T-helper 2 cell treated with Interferon-gamma antibody and Interleukin-4, amounts not matched to agents 100 ng/mL and 5 ng/mL, for 36 hours (primary cell): ENCODE measurements around the gene ALKBH8. TPM values are rescaled to one million over a fixed set of nuclear protein-coding genes. Genes with fewer than 3 reads are reported as not detected.
"Not testable (repeated sequence)": the region's sequence is repeated elsewhere in the genome, so short reads cannot be mapped to it uniquely, and the experiment has no call there.

ENCODE experiments used
- intact Hi-C: fragments of 100-400 bp; cut with micrococcal nuclease; formaldehyde crosslinking; loops from one replicate; pipeline ENCODE4 v1.15.1; 2023
- total RNA-seq: library from RNA; stranded (reverse); gene quantifications from 2 replicates; pipeline ENCODE4 v1.2.3, GENCODE V29; 2022

ALKBH8 gene
- total RNA-seq, 1 donor from 2014 or later = 10.3 TPM

DNA sequence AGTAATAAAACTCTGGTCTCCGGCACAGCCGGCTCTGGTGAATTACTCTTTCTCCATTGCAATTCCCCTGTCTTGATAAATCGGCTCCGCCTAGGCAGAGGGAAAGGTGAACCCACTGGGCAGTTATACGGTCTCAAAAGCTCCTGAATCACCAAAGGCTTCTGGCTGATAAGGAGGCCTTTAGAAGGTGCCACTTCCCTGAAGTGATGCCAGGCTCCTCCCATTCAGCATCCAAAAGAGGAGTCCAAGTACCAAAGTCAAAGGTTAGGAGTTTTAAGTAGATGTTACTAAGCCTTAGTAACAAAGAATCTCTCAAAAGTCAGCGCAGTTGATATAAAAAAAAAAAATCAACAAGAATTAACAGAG is 11.8 kb upstream of the ALKBH8 start:
- intact Hi-C loops = no loop called here

DNA sequence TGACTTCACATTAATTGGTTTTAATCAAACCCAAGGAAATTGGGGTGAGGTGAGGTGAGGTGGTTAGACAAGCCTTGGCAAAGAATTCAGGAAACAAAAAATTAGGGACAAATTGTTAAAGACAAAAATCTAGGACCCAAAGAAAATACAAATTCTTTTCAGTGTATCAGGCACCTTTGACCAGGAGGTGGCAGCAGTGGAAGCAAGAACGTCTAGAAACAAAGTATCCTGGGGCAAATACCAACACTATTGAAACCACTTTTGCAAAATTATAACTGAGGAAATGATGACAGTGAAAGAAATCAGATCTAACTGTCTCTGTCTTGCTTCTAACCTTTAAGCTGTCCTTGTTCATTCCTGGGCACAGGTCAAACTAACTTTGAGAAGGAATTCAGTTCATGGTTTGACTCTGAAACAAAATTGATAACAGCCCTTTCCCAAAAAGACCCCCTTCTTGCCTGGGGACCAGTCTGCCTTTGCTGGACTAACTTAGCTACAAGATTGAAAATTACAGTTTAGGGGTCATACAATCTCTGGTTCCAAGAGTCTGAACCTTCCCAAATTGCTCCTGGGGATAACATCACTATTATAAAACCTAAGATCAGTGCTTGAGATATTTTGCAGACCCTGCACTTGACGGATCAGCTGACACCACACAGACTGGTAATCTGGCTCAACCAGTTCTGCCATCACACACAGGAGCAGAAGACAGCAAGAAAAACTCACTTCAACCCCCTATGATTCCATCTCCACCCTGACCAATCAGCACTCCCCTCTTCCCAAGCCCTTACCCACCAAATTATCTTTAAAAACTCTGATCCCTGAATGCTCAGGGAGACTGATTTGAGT is 11.2 kb upstream of the ALKBH8 start:
- intact Hi-C loops = loop anchor here (1.0 kb wide), 2 partner anchors 11 to 113 kb away; partner anchors contain the start of gene ALKBH8

DNA sequence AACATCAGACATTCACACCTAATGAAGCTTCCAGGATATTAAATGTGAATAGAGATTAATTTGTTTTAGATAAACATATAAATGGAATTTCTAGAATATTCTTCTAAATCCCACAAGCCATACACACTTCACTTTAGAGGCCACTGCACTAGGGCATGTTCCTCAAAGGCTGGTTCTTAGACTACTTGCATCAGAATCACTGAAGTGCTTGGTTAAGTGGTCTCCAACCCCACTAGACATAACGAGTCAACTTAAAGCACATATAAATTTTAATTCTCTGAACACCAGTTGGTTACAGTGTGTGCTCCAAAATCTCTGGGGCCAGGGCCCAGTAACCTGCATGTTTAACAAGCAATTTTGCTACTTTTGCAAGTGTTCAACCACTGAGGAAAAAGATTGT is 7.9 kb upstream of the ALKBH8 start:
- intact Hi-C loops = no loop called here

DNA sequence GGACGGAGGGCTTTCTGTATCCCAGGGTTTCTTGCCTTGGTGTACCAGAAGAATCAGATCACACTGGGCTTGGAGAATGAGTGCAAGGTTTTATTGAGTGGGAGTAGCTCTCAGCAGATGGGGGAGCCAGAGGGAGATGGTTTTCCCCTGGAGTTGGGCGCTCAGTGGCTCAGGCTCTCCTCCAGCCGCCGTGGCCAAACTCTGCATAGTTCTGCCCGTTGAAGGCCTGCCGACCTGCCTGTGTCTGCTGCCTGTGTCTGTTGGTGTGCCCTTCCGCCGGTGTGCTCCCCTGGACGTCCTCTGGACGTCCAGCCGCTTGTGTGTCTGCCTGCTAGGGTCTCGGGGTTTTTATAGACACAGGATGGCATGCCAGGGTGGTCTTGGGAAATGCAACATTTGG is 4.5 kb upstream of the ALKBH8 start:
- intact Hi-C loops = no loop called here

DNA sequence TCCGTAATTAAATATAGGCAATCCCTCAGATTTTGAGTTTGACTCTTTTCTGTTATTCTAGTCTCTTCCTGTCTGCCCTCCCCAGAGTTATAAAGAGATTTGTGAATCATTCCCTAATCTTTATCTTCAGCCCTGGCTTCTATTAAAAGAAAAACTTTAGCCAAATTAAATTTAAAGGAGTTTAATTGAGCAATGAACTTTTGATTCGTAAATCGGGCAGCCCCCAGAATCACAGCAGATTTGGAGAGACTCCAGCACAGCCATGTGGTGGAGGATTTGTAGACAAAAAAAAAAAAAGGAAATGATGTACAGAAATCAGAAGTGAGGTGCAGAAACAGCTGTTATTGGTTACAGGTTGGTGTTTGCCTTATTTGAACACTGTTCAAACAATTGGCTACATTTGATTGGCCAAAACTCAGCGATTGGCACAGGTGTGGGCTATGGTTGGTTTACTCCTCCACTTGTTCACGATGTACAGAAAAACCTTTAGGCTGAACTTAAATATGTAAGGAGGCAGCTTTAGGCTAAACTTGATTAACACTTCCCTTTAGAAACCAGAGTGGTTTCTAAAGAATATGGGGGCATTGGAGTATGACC is 2.3 kb upstream of the ALKBH8 start:
- intact Hi-C loops = loop anchor here (2.0 to 10.0 kb wide), 5 partner anchors 289 to 1491 kb away; partner anchors contain the start of genes AASDHPPT, ACAT1, C11orf65 and KBTBD3

DNA sequence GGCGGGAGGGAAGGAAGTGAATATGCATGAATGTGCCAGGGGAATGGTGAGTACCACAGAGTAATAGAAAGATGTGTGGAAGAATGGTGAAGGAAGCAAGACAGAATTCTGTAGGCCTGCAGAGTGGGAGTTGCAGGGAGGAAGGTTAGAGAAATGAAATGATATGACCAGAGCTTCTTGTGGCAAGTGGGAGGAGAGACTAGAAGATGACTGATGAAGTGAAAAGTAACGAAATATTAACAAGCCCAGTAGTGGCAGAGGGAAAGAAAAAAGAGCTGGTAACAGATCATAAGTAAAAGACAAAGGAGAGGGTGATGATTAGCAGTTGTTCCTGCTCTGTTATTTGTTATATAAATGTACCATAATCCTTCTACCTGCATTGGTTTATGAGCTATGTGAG is 1.0 kb upstream of the ALKBH8 start:
- intact Hi-C loops = loop anchor here (2.0 to 10.0 kb wide), 5 partner anchors 291 to 1490 kb away; partner anchors contain the start of genes AASDHPPT, ACAT1, C11orf65 and KBTBD3

DNA sequence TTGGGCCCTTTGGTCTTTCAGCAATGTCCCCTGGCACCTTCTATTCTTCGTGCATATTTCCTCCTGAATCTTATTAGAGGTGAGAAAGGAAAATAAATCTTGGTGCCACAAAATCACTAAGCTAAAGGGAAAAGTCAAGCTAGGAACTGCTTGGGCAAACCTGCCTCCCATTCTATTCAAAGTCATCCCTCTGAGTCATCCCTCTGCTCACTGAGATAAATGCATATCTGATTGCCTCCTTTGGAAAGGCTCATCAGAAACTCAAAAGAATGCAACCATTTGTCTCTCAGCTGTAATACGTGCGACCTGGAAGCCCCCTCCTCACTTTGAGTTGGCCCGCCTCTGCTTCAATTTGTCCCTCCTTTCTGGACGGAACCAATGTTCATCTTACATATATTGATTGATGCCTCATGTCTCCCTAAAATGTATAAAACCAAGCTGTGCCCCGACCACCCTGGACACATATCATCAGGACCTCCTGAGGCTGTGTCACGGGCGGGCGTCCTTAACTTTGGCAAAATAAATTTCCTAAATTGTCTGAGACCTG is 493 bp upstream of the ALKBH8 start:
- intact Hi-C loops = loop anchor here (1.0 to 10.0 kb wide), 9 partner anchors 10 to 1543 kb away; partner anchors contain the start of genes AASDHPPT, ACAT1, C11orf65 and CUL5

DNA sequence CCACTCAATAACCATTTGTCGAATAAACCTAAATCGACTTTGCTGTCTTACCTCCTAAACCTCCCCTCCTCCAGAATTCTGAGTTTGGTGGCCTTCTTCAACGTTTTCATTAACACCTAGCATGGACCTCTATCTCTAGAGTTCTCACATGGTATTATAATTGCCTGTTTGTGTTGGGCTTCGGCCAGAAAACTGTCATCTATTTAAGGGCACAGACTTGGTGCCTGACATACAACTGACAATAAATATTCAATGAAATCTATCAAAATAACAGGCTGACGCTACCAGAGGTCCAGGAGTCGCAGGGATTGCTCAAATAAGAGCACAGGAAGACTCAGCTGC is 687 bp downstream of the ALKBH8 start:
- intact Hi-C loops = loop anchor here (1.0 to 10.0 kb wide), 10 partner anchors 11 to 1542 kb away; partner anchors contain the start of genes ACAT1, C11orf65, CUL5 and CWF19L2

DNA sequence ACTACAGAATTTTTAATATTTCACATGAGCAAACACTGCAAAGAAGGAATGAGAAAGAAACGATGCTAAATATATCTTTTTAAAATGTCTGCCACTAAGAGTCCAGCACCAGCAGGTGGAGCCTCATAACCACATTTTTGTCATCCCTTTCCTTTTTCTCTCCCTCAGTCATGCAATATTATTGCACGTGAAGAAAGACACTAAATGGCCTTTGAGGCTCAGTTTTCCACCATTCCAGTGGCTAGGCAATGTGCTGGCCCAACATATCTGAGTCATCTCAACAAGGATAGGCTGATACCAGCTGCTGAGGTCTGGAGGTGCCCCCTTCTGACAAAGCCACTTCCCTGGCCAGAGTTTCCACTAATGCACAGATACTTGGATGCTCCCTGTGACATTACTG is 1.8 kb downstream of the ALKBH8 start:
- intact Hi-C loops = loop anchor here (1.0 to 10.0 kb wide), 7 partner anchors 34 to 1541 kb away; partner anchors contain the start of genes ACAT1, C11orf65, CUL5 and MSANTD4

DNA sequence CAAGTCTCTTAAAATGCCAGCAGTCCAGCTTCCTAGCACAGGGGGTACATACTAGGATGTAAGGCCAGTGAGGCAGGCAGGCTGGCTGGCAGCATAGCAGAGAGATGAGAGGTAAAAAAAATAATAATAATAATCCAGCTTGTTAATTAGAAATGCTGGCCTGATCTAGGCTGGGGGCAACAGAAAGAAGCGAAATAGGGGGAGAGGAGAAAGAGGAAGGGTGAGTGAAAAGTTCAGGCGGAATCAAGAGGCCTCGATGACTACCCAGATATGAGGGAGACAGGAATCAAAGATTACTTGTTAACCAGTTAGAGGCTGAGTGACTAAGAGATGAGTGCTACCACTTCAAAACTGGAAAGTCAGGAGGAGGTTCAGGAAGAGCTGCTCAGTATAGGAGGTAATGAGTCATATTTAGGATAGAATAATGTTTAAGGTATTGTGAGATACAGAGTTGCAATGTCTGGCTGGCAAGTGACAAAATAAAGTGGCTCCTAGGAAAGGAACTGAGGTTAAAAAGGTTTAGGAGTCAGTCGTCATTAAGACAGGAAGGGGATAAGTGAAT is 2.8 kb downstream of the ALKBH8 start:
- intact Hi-C loops = loop anchor here (1.0 to 10.0 kb wide), 5 partner anchors 35 to 902 kb away; partner anchors contain the start of genes ACAT1 and C11orf65

DNA sequence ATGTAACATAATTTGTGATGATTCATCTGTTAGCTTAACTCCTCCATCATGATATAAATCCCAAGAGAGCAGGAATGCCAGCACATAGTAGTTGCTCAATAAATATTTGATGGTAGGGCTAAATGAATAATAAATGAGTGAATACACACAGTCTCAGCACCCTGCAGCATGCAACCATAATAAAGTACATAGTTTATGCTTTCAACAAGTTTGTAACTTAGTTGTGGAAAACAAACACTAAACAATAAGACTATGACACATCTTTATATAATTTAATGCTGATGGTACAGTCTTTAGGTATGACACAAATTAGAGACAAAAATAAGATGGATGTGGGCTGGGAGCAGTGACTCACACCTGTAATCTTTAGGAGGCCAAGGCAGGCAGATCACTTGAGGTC is 3.8 kb downstream of the ALKBH8 start:
- intact Hi-C loops = loop anchor here (5.0 to 10.0 kb wide), 4 partner anchors 36 to 903 kb away; partner anchors contain the start of genes ACAT1 and C11orf65

DNA sequence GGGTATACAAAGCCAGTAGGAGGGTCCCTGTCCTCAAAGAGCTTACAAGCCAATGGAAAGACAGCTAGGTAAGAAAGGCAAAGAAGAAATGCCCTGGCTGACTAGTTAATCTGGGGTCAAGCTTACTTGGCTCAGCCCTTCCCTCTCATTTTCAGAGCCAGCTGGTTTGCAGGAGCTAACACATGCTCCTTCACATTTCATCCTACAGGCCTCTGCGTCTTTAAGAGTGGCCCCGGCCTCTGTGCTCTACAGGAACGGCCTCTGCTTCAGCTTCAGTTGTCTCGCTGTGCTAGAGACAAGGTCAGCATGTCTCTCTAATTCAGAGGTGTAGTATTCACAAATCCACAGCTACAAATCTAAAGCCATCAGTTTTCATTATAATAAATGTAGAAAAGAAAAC is 15.2 kb downstream of the ALKBH8 start:
- intact Hi-C loops = no loop called here

DNA sequence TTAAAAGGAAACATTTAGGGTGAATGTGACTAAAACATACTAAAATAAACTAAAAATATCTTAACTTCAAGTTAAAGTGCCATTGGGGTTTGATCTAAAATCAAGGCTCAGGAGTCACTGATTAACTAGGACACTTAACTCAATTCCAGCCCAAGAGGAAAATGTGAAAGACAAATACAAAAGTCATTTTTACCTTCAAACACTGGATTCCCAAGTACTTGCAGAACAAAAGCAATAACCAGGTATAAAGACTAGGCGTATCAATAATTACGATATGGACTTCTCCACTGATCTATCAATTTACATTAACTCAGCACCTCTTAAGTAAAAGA is 15.6 kb downstream of the ALKBH8 start:
- intact Hi-C loops = loop anchor here (1.0 kb wide), 1 partner anchor 139 kb away; no protein-coding TSS in a partner anchor

DNA sequence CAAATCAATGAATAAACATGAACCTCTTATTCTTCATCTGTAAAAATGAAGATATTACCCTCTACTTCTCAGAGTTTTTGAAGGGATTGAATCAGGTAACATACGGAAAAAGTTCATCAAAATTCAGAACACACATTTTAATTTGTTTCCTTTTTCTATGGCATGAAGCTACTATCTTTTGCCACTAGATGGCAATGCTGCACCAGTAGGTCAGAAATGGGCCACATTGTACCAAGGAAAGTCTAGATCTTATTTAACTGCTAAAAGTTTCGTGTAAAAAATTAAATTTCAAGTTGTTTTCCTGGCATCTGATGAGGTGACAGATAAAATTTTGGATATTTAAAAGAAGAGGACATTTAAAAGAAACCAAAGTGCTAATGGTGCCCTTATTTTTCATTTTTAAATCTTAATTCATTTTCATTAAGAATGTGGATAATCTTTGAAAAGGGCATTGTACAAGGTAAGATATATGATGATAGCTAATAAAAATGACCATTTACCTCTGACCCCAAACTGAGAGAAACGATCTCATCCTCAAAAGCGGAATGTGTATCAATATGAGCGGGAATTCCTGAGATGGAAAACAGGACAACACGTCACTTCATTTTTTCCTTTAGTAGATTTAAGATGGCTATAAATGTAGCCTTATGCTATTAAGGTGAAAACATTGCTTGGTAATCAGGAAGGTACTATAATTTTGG is 16.1 kb downstream of the ALKBH8 start:
- intact Hi-C loops = loop anchor here (1.0 kb wide), 1 partner anchor 140 kb away; no protein-coding TSS in a partner anchor

DNA sequence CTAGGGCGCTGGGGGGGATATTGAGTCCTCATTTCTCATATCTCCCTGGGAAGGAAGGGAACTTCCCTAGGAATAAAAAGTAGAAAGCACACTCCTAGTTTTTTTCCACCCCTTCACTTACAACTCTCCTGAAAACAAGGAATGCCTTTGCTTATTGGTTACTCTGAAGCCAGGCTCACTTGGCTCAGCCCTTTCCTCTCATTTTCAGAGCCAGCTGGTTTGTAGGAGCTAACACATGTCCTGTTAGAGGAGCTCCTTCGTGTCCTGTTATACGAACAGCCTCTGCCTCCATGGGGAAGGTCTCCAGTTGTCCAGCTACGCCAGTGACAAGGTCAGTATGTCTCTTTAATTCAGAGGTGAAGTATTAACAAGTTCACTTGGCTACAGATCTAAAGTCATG is 17.6 kb downstream of the ALKBH8 start:
- intact Hi-C loops = no loop called here

DNA sequence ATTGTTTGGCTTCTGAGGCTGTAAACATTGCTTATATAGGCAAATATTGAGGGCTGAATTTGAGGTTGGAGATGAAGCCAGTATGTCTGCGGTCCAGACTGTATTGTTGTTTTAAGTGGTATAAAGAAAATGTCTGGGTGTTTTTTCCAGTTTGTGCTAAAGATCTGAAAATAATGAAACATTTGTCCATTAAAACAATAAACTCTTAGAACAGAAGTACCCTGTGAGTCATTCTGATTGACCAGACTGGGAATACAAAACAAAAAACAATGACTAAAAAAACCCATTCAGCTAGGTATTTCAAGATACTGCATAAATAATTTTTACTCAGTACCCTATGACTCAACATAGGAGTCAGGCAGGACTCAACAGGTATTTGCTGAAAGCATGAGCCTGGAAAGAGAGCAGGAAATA is 20.4 kb downstream of the ALKBH8 start:
- intact Hi-C loops = no loop called here

DNA sequence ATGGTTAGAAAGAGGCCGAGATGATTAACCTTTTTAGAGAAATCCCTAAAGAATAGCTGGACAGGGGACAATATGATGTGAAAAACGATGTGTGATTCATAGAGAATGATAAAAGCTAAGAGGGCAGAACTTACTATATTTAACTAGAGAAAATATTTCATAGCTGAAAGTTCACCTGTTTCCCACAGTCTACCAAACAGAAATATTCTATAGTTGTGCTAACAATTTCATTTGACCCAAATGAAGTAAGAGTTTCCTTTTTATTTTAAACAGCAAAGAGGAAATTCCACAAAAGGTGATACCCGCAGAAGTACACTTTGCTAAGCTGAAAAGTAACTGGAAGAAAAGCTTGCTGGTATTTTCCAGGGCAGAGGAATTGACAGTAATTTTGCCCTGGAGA is 26.7 kb downstream of the ALKBH8 start:
- intact Hi-C loops = no loop called here

DNA sequence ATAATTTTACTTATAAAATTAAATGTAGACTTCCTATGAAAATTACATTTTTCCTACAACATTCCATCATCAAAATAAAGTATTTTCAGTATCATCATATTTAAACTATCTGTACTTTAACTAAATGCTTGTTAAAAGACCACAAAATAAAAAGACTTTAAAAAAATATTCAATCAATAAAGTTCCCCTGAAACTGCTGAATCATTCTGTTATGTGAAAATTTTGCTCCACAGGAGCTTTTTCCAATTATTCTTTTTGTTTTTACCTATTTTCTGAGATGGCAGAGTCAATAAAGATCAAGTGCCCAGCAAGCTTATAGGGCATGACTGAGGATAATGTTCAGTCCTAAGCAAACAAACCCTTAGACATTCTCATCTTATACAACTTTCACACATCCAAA is 27.3 kb downstream of the ALKBH8 start:
- intact Hi-C loops = no loop called here

DNA sequence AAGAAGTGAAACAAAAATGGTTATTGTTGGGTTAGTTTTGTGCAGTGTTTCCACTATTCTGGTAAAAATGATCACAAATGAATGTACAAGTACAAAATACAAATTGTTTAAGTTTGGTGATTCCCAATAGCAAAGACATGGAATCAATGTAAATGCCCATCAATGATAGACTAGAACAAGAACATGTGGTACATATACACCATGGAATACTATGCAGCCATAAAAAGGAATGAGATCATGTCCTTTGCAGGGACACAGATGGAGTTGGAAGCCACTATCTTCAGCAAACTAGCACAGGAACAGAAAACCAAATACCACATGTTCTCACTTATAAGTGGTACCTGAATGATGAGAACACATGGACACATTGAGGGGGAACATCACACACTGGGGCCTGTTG is 28.4 kb downstream of the ALKBH8 start:
- intact Hi-C loops = not testable (repeated sequence)

DNA sequence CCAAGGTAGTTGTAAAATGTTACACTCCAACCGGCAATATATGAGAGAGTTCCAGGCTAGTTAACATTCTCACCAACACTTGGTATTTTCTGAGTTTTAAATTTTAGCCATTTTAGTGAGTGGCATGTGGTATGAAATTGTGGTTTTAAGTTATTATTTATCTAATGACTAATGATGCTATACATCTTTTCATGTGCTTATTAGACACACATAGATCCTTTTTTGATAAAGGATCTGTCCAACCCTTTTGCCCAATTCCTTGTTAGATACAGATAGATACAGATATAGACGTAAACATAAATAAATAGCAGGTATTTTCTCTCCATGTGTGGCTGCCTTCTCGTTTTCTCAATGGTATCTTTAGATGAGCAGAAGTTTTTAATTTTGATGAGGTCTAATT is 39.3 kb downstream of the ALKBH8 start:
- intact Hi-C loops = no loop called here

DNA sequence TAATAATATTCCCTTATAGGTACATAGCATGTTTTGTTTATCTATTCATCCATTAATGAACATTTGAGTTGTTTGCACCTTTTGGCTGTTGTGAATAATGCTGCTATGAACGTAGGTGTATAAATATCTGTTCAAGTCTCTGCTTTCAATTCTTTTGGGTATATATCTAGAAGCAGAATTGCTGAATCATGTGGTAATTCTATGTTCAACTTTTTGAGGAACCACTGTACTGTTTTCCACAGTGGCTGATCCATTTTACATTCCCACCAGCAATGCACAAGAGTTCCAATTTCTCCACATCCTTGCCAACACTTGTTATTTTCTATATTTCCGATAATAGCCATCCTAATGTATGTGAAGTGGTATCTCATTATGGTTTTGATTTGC is 56.7 kb downstream of the ALKBH8 start:
- intact Hi-C loops = no loop called here
